Activated naive CD4-positive, alpha-beta T cell treated with anti-CD3 and anti-CD28 coated beads, Interleukin-2, amount 50 U/mL, for 72 hours (primary cell): Measurements from ENCODE around the gene RENBP. TPM values are rescaled to one million over a fixed set of nuclear protein-coding genes. Genes with fewer than 3 reads are reported as not detected.
"Not testable (repeated sequence)": the region's sequence is repeated elsewhere in the genome, so short reads cannot be mapped to it uniquely, and the experiment has no call there.

Experiments
- ATAC-seq, 2 donors: fragments of 150-1000 bp; cut with Tn5 transposase; 2 replicates each; pipeline ENCODE4 v1.10.0; 2021; ENCODE audit warnings: mild to moderate bottlenecking in 2 of 2, moderate library complexity in 2 of 2
- DNase-seq, 2 donors: peaks; one replicate each; pipeline ENCODE4 v3.0.0; 2021 to 2022; ENCODE audit warnings: low spot score in 2 of 2
- H3K27ac Mint-ChIP-seq, 2 donors: one replicate each; pipeline ENCODE4 v1.8.0; 2022; ENCODE audit warnings: mild to moderate bottlenecking in 2 of 2, mixed read lengths in 2 of 2
- H3K36me3 Mint-ChIP-seq, 2 donors: one replicate each; pipeline ENCODE4 v1.8.0; 2022; ENCODE audit warnings: mixed read lengths in 2 of 2
- H3K9me3 Mint-ChIP-seq, 2 donors: one replicate each; pipeline ENCODE4 v1.8.0; 2022; ENCODE audit warnings: mixed read lengths in 2 of 2
- total RNA-seq, 2 donors: library from RNA; stranded (reverse); gene quantifications; one replicate each; pipeline ENCODE4 v1.2.3, GENCODE V29; 2022

The RENBP gene
- total RNA-seq: 10 to 100 TPM; 14.8 to 16.1 TPM

GRCh38 chrX:153944140-153944799 lies at the start of gene RENBP:
Gene RENBP (minus strand): TSS chrX:153944643. CDS start chrX:153944610, 33 bp downstream.
- peak; percentile 41 to 49 for ATAC-seq

DNA sequence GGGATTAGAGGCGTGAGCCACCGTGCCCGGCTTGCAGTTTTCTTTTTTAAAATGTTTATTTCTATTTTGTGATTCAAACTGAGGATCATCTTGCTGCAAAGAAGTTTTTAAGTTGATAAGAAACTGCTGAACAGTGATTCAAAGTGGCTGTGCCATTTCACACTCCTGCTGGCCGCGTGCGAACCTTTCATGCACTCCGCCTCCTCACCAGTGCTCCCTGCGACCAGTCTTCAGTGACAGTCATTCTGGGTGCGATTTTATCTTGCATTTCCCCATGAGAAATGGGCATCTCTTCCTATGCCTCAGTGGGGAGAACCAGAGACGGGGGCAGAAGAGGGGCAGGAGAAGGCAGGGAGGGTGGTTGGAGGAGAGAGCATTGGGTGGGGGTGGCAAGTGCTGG lies 49.5 kb upstream of the RENBP start:
- Mint-ChIP-seq H3K36me3 (no peaks in the 10 kb centered on the region), H3K9me3 (peaks cover 0 to 3% of the 10 kb centered on the region in 2 donors), H3K27ac (no peak overlapping the region)
- no peak for ATAC-seq
- no peak for DNase-seq

More at GRCh38 chrX:153944140-153944799, at the start of gene RENBP:
- no peaks in the 10 kb centered on the region for H3K36me3 Mint-ChIP-seq
- DNase-seq: peak in 1 of 2 donors; percentile 35
- peak within 1 kb of the TSS; percentile 68 to 81 for H3K27ac Mint-ChIP-seq
- H3K9me3 Mint-ChIP-seq: no peaks in the 10 kb centered on the region

- ATAC-seq (no peak), DNase-seq (no peak)
- H3K27ac Mint-ChIP-seq: no peak overlapping the region
- H3K36me3 Mint-ChIP-seq: no peaks in the 10 kb centered on the region
- peaks cover 0 to 3% of the 10 kb centered on the region in 2 donors for H3K9me3 Mint-ChIP-seq
Measured at GRCh38 chrX:153993079-153993478, 48.6 kb upstream of the RENBP start.

- no peak overlapping the region for H3K27ac Mint-ChIP-seq
- H3K36me3 Mint-ChIP-seq: no peaks in the 10 kb centered on the region
- peaks cover 0 to 3% of the 10 kb centered on the region in 2 donors for H3K9me3 Mint-ChIP-seq
- no peak for DNase-seq
- ATAC-seq: no peak
Measured at GRCh38 chrX:153992180-153992579, 47.7 kb upstream of the RENBP start.

DNA sequence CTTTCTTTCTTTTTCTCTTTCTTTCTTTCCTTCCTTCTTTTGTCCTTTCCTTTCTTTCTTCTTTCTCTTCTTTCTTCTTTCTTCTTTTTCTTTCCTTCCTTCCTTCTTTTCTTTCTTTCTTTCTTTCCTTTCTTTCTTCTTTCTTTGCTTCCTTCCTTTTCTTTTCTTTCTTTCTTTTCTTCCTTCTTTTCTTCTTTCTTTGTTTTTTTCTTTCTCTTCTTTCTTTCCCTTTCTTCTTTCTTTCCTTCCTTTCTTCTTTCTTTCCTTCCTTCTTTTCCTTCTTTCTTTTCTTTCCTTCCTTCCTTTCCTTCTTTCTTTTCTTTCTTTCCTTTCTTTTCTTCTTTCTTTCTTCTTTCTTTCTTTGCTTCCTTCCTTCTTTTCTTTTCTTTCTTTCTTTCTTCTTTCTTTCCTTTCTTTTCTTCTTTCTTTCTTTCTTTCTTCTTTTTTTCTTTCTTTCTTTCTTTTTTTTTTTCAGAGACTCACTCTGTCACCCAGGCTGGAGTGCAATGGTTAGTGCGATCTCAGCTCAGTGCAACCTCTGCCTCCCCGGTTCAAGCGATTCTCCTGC lies 46.7 kb upstream of the RENBP start:
- Mint-ChIP-seq H3K27ac (peak overlapping the region in 1 of 2 donors; percentile 70), H3K9me3 (peaks cover 0 to 3% of the 10 kb centered on the region in 2 donors), H3K36me3 (no peaks in the 10 kb centered on the region)
- ATAC-seq (no peak), DNase-seq (no peak)

GRCh38 chrX:153989973-153990655 lies 45.7 kb upstream of the RENBP start:
- Mint-ChIP-seq H3K27ac (peak overlapping the region in 1 of 2 donors; percentile 71), H3K36me3 (no peaks in the 10 kb centered on the region), H3K9me3 (peaks cover 0 to 3% of the 10 kb centered on the region in 2 donors)
- no peak for DNase-seq
- ATAC-seq: no peak

- H3K27ac Mint-ChIP-seq: no peak overlapping the region
- DNase-seq (no peak), ATAC-seq (no peak)
- H3K9me3 Mint-ChIP-seq: peaks cover 0 to 3% of the 10 kb centered on the region in 2 donors
- H3K36me3 Mint-ChIP-seq: peaks cover 0 to 4% of the 10 kb centered on the region in 2 donors
Measured at GRCh38 chrX:153988493-153988892, 44.0 kb upstream of the RENBP start.

GRCh38 chrX:153984351-153985178 lies 40.1 kb upstream of the RENBP start:
- DNase-seq (peak in 1 of 2 donors; percentile 33), ATAC-seq (peak; percentile 32 to 56)
- H3K27ac Mint-ChIP-seq: peak overlapping the region; percentile 91 to 95
- peaks cover 8 to 14% of the 10 kb centered on the region in 2 donors for H3K36me3 Mint-ChIP-seq
- no peaks in the 10 kb centered on the region for H3K9me3 Mint-ChIP-seq

- Mint-ChIP-seq H3K27ac (peak overlapping the region in 1 of 2 donors; percentile 91), H3K36me3 (peaks cover 8 to 14% of the 10 kb centered on the region in 2 donors), H3K9me3 (no peaks in the 10 kb centered on the region)
- DNase-seq (no peak), ATAC-seq (peak in 1 of 2 donors; percentile 51)
Measured at GRCh38 chrX:153983321-153983801, 38.9 kb upstream of the RENBP start.

DNA sequence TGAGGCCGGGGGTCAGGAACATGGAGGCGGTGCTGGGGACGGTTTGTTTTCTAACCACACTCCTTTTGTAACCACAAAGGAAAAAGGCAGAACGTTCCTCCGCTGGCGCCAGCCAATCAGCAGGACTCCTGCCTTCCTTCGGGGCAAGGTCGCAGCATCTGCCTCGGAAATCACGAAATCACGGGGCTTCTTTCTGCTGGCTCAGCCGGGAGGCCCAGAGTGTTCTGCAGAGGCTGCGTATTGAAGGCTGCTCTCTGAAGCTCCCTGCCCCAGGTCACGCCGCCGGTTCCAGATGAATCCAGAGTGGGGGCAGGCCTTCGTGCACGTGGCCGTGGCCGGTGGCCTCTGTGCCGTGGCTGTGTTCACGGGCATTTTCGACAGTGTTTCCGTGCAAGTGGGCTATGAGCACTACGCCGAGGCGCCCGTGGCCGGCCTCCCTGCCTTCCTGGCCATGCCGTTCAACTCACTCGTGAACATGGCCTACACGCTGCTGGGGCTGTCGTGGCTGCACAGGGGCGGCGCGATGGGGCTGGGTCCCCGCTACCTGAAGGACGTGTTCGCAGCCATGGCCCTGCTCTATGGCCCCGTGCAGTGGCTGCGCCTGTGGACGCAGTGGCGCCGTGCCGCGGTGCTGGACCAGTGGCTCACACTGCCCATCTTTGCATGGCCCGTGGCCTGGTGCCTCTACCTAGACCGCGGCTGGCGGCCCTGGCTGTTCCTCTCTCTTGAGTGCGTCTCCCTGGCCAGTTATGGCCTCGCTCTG lies 37.5 kb upstream of the RENBP start:
- peak overlapping the region; percentile 91 to 96 for H3K27ac Mint-ChIP-seq
- ATAC-seq (peak; percentile 39 to 61), DNase-seq (peak; percentile 54 to 75)
- no peaks in the 10 kb centered on the region for H3K9me3 Mint-ChIP-seq
- H3K36me3 Mint-ChIP-seq: peaks cover 8 to 14% of the 10 kb centered on the region in 2 donors

- DNase-seq (no peak), ATAC-seq (no peak)
- Mint-ChIP-seq H3K27ac (peak overlapping the region; percentile 91 to 96), H3K9me3 (no peaks in the 10 kb centered on the region), H3K36me3 (peaks cover 8 to 14% of the 10 kb centered on the region in 2 donors)
Measured at GRCh38 chrX:153981231-153981630, 36.8 kb upstream of the RENBP start.

- peak; percentile 40 to 50 for ATAC-seq
- Mint-ChIP-seq H3K36me3 (peaks cover 8 to 14% of the 10 kb centered on the region in 2 donors), H3K27ac (peak overlapping the region; percentile 88 to 91)
- not testable (repeated sequence) for H3K9me3 Mint-ChIP-seq, DNase-seq
Measured at GRCh38 chrX:153980394-153980793, 36.0 kb upstream of the RENBP start.

GRCh38 chrX:153974726-153975286 lies 30.4 kb upstream of the RENBP start:
- Mint-ChIP-seq H3K36me3 (peaks cover 16 to 25% of the 10 kb centered on the region in 2 donors), H3K9me3 (no peaks in the 10 kb centered on the region), H3K27ac (peak overlapping the region; percentile 92 to 95)
- ATAC-seq (no peak), DNase-seq (no peak)

DNA sequence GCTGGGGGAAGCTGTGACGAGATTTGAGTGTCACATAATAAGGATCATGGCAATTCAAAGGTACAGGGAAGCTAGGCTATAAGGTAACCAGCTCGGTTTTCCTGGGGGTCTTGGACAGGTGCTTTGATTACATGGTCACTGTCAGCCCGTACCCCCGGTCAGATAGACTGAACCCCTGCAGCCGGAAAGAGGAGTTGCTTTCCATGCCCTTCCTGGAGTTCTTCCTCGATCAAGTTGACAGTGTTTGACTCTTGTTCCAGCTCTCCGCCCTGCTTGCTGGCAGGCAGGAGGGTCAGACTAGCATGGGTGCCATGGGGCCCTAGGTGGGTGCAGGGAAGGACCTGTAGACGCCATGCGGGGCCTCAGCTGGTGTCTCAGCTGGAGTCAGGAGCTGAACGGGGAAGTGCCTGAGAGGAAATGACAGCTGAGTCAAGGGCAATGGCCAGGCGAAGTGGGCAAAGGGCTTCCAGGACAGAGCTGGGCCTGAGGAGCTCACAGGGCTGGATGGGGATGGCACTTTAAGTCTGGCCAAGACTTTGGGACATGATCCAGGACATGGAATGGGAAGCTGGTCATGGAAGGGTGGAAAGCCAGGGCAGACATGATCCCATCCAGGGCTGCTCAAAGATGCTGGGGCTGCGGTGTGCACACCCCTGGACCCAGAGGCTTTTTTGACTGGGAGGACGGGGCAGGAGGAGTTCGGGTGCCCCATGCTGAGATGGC lies 29.7 kb upstream of the RENBP start:
- Mint-ChIP-seq H3K27ac (peak overlapping the region; percentile 92 to 95), H3K36me3 (peaks cover 22 to 31% of the 10 kb centered on the region in 2 donors), H3K9me3 (no peaks in the 10 kb centered on the region)
- ATAC-seq (no peak), DNase-seq (no peak)
